Daoy (cell line): ENCODE data around the gene CTAG1A. TPM values are rescaled to one million over a fixed set of nuclear protein-coding genes. Genes with fewer than 3 reads are reported as not detected.
"Not testable (repeated sequence)": the region's sequence is repeated elsewhere in the genome, so short reads cannot be mapped to it uniquely, and the experiment has no call there.

Source experiments
- DNase-seq: peaks from one replicate; pipeline ENCODE4 v3.0.0-alpha.2; 2015; ENCODE audit warnings: low read depth
- total RNA-seq: library from RNA; depleted of rRNA; stranded (reverse); fragments of >200 nt; shearing (Covaris generic); gene quantifications from 2 replicates; pipeline ENCODE4 v1.2.3, GENCODE V29; 2014; rRNA removed

The CTAG1A gene
- total RNA-seq = 1.8 TPM in 1 of 2 replicates, not detected in the other

GRCh38 chrX:154584585-154585183, at the start of gene CTAG1A:
Gene CTAG1A (plus strand): TSS chrX:154585133. CDS start chrX:154585207, 74 bp downstream.
- not testable (repeated sequence) for DNase-seq

- no peak for DNase-seq
Measured at GRCh38 chrX:154535892-154536291, 49.0 kb upstream of the CTAG1A start.

- DNase-seq = no peak
Measured at GRCh38 chrX:154539077-154539476, 45.9 kb upstream of the CTAG1A start.

GRCh38 chrX:154540365-154540764, 44.6 kb upstream of the CTAG1A start:
- not testable (repeated sequence) for DNase-seq

- DNase-seq = peak; percentile 56
Measured at GRCh38 chrX:154540897-154541535, 43.9 kb upstream of the CTAG1A start.

GRCh38 chrX:154541589-154541895, 43.4 kb upstream of the CTAG1A start:
- no peak for DNase-seq

- DNase-seq = peak; percentile 87
Measured at GRCh38 chrX:154541896-154542722, 42.8 kb upstream of the CTAG1A start.

GRCh38 chrX:154542723-154543424, 42.1 kb upstream of the CTAG1A start:
- no peak for DNase-seq

- DNase-seq = no peak
Measured at GRCh38 chrX:154545673-154546274, 39.2 kb upstream of the CTAG1A start.

- peak; percentile 83 for DNase-seq
Measured at GRCh38 chrX:154546354-154547244, 38.3 kb upstream of the CTAG1A start, which contains the start of gene G6PD. Gene G6PD (minus strand): TSS chrX:154546846. CDS start chrX:154546155, 691 bp downstream.

- peak; percentile 89 for DNase-seq
Measured at GRCh38 chrX:154547245-154548027, 37.5 kb upstream of the CTAG1A start, which contains the start of gene IKBKG. Gene IKBKG (plus strand): TSS chrX:154547620. CDS start chrX:154552003, 4,383 bp downstream.

GRCh38 chrX:154548028-154548316, 37.0 kb upstream of the CTAG1A start:
- no peak for DNase-seq

GRCh38 chrX:154549766-154550165, 35.2 kb upstream of the CTAG1A start:
- DNase-seq = no peak

GRCh38 chrX:154552112-154552806, 32.7 kb upstream of the CTAG1A start:
- not testable (repeated sequence) for DNase-seq

GRCh38 chrX:154558060-154558690, 26.8 kb upstream of the CTAG1A start:
- DNase-seq = not testable (repeated sequence)

GRCh38 chrX:154558896-154559295, 26.0 kb upstream of the CTAG1A start:
- DNase-seq = not testable (repeated sequence)

- DNase-seq = not testable (repeated sequence)
Measured at GRCh38 chrX:154560326-154560725, 24.6 kb upstream of the CTAG1A start.

GRCh38 chrX:154562295-154562694, 22.6 kb upstream of the CTAG1A start:
- DNase-seq = not testable (repeated sequence)

- DNase-seq = not testable (repeated sequence)
Measured at GRCh38 chrX:154570361-154570760, 14.6 kb upstream of the CTAG1A start.
